Gastroesophageal sphincter (tissue), 3 donors: ENCODE results near the gene CFAP92.

ENCODE experiments used
- POLR2A ChIP-seq, 2 donors: fragments of 450-650 bp; IDR thresholded peaks; one replicate each; pipeline ENCODE4 v1.6.1; 2017; ENCODE audit warnings: antibody characterized with exemption in 2 of 2, mild to moderate bottlenecking in 2 of 2, moderate library complexity in 1 of 2
- TF ChIP-seq, protein P1 (sequence below), 4 experiments: fragments of 200-600 bp in 2 of 4; fragments of 450-650 bp in 2 of 4; sonication (generic) in 1 of 4; IDR thresholded peaks; one replicate each; pipeline ENCODE4 v1.5.1; 2017 to 2019; ENCODE audit warnings: antibody characterized with exemption in 4 of 4, mild to moderate bottlenecking in 2 of 4, moderate library complexity in 2 of 4

DNA sequence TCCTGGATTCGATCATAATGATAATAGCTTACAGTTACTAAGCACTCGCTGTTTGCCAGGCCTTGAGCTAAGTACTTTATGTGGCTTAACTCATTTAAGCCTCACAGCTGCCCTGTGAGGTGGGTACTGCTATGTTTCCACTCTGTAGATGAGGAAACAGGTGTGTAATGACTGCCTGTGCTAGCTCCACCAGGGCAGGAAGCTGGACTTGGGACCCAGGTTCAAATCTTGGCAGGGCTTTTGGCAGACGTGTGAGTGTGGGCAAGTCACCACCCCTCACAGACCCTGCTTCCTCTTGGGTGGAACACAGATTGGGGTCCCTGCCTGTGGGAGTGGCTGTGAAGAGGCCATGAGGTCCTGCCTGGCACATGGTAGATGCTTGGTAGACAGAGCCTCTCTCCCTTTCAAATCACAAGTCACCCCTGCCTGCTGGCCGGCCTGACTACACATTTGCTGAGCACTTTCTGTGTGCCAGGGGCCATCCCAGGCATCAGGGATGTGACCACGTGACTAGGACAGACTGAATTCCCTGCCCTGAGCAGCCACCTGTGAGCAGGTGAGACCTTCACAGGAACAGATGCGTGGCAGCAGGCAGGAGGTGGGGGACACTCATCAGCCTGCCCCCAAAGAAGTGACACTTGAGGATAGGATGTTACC lies 10.9 kb upstream of the CFAP92 start:
- TF ChIP-seq, protein P1, sequence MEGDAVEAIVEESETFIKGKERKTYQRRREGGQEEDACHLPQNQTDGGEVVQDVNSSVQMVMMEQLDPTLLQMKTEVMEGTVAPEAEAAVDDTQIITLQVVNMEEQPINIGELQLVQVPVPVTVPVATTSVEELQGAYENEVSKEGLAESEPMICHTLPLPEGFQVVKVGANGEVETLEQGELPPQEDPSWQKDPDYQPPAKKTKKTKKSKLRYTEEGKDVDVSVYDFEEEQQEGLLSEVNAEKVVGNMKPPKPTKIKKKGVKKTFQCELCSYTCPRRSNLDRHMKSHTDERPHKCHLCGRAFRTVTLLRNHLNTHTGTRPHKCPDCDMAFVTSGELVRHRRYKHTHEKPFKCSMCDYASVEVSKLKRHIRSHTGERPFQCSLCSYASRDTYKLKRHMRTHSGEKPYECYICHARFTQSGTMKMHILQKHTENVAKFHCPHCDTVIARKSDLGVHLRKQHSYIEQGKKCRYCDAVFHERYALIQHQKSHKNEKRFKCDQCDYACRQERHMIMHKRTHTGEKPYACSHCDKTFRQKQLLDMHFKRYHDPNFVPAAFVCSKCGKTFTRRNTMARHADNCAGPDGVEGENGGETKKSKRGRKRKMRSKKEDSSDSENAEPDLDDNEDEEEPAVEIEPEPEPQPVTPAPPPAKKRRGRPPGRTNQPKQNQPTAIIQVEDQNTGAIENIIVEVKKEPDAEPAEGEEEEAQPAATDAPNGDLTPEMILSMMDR (IDR thresholded peaks at IDR 0.05), result no peak
- no peak for TF ChIP-seq POLR2A (IDR thresholded peaks at IDR 0.05)
